GM21737 (cell line): ENCODE results near the gene FOXD4L4.
"Not testable (repeated sequence)": the region's sequence is repeated elsewhere in the genome, so short reads cannot be mapped to it uniquely, and the experiment has no call there.

Experiments
- ATAC-seq: cut with Tn5 transposase; IDR thresholded peaks from one replicate; pipeline ENCODE4 v1.9.1; 2021; ENCODE audit warnings: mild to moderate bottlenecking, moderate library complexity; ENCODE audit not compliant: unreplicated experiment

The FOXD4L4 gene

DNA sequence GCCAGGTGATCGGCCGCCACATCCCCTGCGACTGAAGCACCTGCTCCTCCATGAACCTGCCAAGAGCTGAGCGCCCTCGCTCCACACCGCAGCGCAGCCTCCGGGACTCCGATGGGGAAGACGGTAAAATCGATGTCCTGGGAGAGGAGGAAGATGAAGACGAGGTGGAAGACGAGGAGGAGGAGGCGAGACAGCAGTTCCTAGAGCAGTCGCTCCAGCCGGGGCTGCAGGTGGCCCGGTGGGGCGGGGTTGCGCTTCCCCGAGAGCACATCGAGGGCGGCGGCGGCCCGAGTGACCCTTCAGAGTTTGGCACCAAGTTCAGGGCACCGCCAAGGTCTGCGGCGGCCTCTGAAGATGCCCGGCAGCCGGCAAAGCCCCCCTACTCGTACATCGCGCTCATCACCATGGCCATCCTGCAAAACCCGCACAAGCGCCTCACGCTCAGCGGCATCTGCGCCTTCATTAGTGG is at the start of gene FOXD4L4:
FOXD4L4 (plus strand) TSS at position 51 of the 469 bp plus-strand sequence; CDS start at position 51, 0 bp downstream.
- not testable (repeated sequence) for ATAC-seq

- not testable (repeated sequence) for ATAC-seq
Measured at GRCh38 chr9:65703550-65703949, 33.4 kb upstream of the FOXD4L4 start.

DNA sequence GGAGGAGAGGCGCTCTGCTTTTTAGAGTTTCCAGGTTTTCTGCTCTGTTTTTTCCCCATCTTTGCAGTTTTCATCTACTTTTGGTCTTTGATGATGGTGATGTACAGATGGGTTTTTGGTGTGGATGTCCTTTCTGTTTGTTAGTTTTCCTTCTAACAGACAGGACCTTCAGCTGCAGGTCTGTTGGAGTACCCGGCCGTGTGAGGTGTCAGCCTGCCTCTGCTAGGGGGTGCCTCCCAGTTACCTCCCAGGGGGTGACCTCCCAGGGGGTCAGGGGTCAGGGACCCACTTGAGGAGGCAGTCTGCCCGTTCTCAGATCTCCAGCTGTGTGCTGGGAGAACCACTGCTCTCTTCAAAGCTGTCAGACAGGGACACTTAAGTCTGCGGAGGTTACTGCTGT is 22.5 kb upstream of the FOXD4L4 start:
- ATAC-seq: not testable (repeated sequence)

DNA sequence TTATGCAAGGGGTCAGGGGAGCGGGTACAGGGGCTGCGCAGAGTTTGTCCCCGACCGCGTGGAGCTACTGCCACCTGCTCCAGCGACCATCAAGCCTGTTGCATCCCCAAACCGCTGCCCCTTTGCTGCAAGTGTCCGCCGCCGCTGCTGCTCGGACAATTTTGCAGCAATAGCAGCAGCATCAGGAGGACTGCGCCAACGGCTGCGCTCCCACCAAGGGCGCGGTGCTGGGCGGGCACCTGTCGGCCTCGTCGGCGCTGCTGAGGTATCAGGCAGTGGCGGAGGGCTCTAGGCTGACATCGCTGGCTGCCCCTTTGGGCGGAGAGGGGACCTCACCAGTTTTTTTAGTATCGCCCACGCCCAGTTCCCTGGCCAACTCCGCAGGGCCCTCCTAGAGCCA is 1.2 kb downstream of the FOXD4L4 start:
- ATAC-seq: not testable (repeated sequence)
